Mesenchymal stem cell (in vitro differentiated cells and primary cell): Measurements from ENCODE around the gene TNRC6C.

Experiments used
- DNase-seq: peaks from one replicate; pipeline ENCODE4 v3.0.0-alpha.2; 2013
- H2AFZ ChIP-seq: one replicate; pipeline ENCODE4 v1.6.1; 2013; ENCODE audit warnings: low read depth, mild to moderate bottlenecking, control low read depth, inconsistent platforms, low read length, moderate library complexity
- H2AK5ac ChIP-seq: 2 replicates; pipeline ENCODE4 v1.6.1; 2013; ENCODE audit warnings: low read length, moderate library complexity, mild to moderate bottlenecking, inconsistent platforms; ENCODE audit not compliant: severe bottlenecking
- H2BK120ac ChIP-seq: one replicate; pipeline ENCODE4 v1.6.1; 2013; ENCODE audit warnings: low read depth, mild to moderate bottlenecking, inconsistent platforms, low read length, moderate library complexity
- H2BK12ac ChIP-seq, 2 experiments: one replicate each; pipeline ENCODE4 v1.6.1; 2013; ENCODE audit warnings: inconsistent platforms in 2 of 2, low read length in 2 of 2, mild to moderate bottlenecking in 2 of 2, moderate library complexity in 2 of 2, control low read depth in 1 of 2
- H2BK15ac ChIP-seq: one replicate; pipeline ENCODE4 v1.6.1; 2013; ENCODE audit warnings: mild to moderate bottlenecking, low read depth, inconsistent platforms; ENCODE audit not compliant: poor library complexity, severe bottlenecking
- H2BK5ac ChIP-seq: 2 replicates; pipeline ENCODE4 v1.6.1; 2013; ENCODE audit warnings: low read depth, mild to moderate bottlenecking, low read length, control low read depth, inconsistent platforms; ENCODE audit not compliant: poor library complexity, severe bottlenecking
- H3K14ac ChIP-seq, 2 experiments: one replicate each; pipeline ENCODE4 v1.6.1; 2013; ENCODE audit warnings: inconsistent platforms in 2 of 2, low read length in 2 of 2, control low read depth in 1 of 2, mild to moderate bottlenecking in 1 of 2, moderate library complexity in 1 of 2
- H3K18ac ChIP-seq, 2 experiments: one replicate each; pipeline ENCODE4 v1.6.1; 2013; ENCODE audit warnings: inconsistent platforms in 2 of 2, low read length in 2 of 2, control low read depth in 1 of 2, low read depth in 1 of 2, mild to moderate bottlenecking in 1 of 2
- H3K23ac ChIP-seq, 2 experiments: one replicate each; pipeline ENCODE4 v1.6.1; 2013; ENCODE audit warnings: inconsistent platforms in 2 of 2, low read length in 2 of 2, mild to moderate bottlenecking in 2 of 2, moderate library complexity in 2 of 2, control low read depth in 1 of 2
- H3K27ac ChIP-seq: 2 replicates; pipeline ENCODE4 v1.5.1; 2013; ENCODE audit warnings: mild to moderate bottlenecking, moderate library complexity, low read length, control low read depth, inconsistent platforms; ENCODE audit not compliant: poor library complexity, severe bottlenecking
- H3K27me3 ChIP-seq, 2 experiments: 2 replicates each; pipeline versions ENCODE4 v1.6.1 to v1.7.0; 2013; ENCODE audit warnings: low read length in 2 of 2, mild to moderate bottlenecking in 2 of 2, moderate library complexity in 2 of 2, control low read depth in 1 of 2, inconsistent platforms in 1 of 2; ENCODE audit not compliant: control insufficient read depth in 1 of 2, insufficient read depth in 1 of 2
- H3K36me3 ChIP-seq, 2 experiments: 2 replicates each; pipeline versions ENCODE4 v1.6.1 to v1.7.0; 2013; ENCODE audit warnings: low read length in 2 of 2, control low read depth in 1 of 2, inconsistent platforms in 1 of 2, low read depth in 1 of 2, mild to moderate bottlenecking in 1 of 2; ENCODE audit not compliant: insufficient read depth in 2 of 2, control insufficient read depth in 1 of 2
- H3K4ac ChIP-seq, 2 experiments: one replicate each; pipeline ENCODE4 v1.6.1; 2013; ENCODE audit warnings: inconsistent platforms in 2 of 2, low read length in 2 of 2, mild to moderate bottlenecking in 2 of 2, moderate library complexity in 2 of 2, control low read depth in 1 of 2, low read depth in 1 of 2
- H3K4me1 ChIP-seq: 2 replicates; pipeline ENCODE4 v1.6.1; 2013; ENCODE audit warnings: low read depth, low read length, control low read depth; ENCODE audit not compliant: control insufficient read depth, insufficient read depth
- H3K4me2 ChIP-seq: 2 replicates; pipeline ENCODE4 v1.6.1; 2013; ENCODE audit warnings: low read length, mild to moderate bottlenecking, inconsistent platforms; ENCODE audit not compliant: poor library complexity, severe bottlenecking
- H3K4me3 ChIP-seq, 2 experiments: 2 replicates each; pipeline versions ENCODE4 v1.5.1 to v1.7.0; 2013; ENCODE audit warnings: low read length in 2 of 2, mild to moderate bottlenecking in 2 of 2, control low read depth in 1 of 2, low read depth in 1 of 2; ENCODE audit not compliant: insufficient read depth in 1 of 2
- H3K79me1 ChIP-seq: replicated peaks from 2 replicates; pipeline ENCODE4 v1.6.1; 2013; ENCODE audit warnings: mild to moderate bottlenecking, control low read depth, low read length, inconsistent platforms; ENCODE audit not compliant: poor library complexity, severe bottlenecking
- H3K9ac ChIP-seq: 2 replicates; pipeline ENCODE4 v1.7.0; 2013; ENCODE audit warnings: mild to moderate bottlenecking, low read length, moderate library complexity
- H3K9me3 ChIP-seq: 2 replicates; pipeline ENCODE4 v1.7.0; 2013; ENCODE audit warnings: mild to moderate bottlenecking, low read length; ENCODE audit not compliant: control insufficient read depth
- H4K8ac ChIP-seq: one replicate; pipeline ENCODE4 v1.6.1; 2013; ENCODE audit warnings: inconsistent platforms, mild to moderate bottlenecking, low read length, moderate library complexity
- H4K91ac ChIP-seq: one replicate; pipeline ENCODE4 v1.6.1; 2013; ENCODE audit warnings: mild to moderate bottlenecking, low read length, inconsistent platforms
- WGBS: methylation state at CpG from one replicate; pipeline ENCODE4 v1.1.7; 2013; ENCODE audit warnings: mixed read lengths; 5-methylcytosine and 5-hydroxymethylcytosine counted together

Gene TNRC6C

GRCh38 chr17:77957235-77957856 is 1.2 kb upstream of the TNRC6C start:
- no peak overlapping the region for H2BK120ac ChIP-seq
- peak overlapping the region; percentile 98 for H3K4me2 ChIP-seq
- peaks cover 63 to 65% of the 10 kb centered on the region in 2 experiments for H3K27me3 ChIP-seq
- peaks cover 11% of the 10 kb centered on the region for H3K4me1 ChIP-seq
- H2BK15ac ChIP-seq: no peak overlapping the region
- H3K27ac ChIP-seq: no peak overlapping the region
- H2BK12ac ChIP-seq: no peak overlapping the region
- peak overlapping the region; percentile 77 to 84 for H3K4me3 ChIP-seq
- H3K23ac ChIP-seq: no peak overlapping the region
- no peaks in the 10 kb centered on the region for H3K9me3 ChIP-seq
- no peak overlapping the region for H3K4ac ChIP-seq
- H2AK5ac ChIP-seq: no peak overlapping the region
- peak overlapping the region in 1 of 2 experiments; percentile 59 for H3K18ac ChIP-seq
- peak overlapping the region; percentile 56 for H3K9ac ChIP-seq
- peak; percentile 53 for DNase-seq
- no peak overlapping the region for H4K8ac ChIP-seq
- H4K91ac ChIP-seq: no peak overlapping the region
- H2AFZ ChIP-seq: peak overlapping the region; percentile 72
- peaks cover 12% of the 10 kb centered on the region for H3K79me1 ChIP-seq
- no peaks in the 10 kb centered on the region for H3K36me3 ChIP-seq
- 14% methylated on average over 24 of the region's 24 CpGs for WGBS
- H3K14ac ChIP-seq: no peak overlapping the region
- H2BK5ac ChIP-seq: no peak overlapping the region

GRCh38 chr17:77958716-77959125 is 218 bp downstream of the TNRC6C start:
- peak overlapping the region; percentile 37 for H3K4me2 ChIP-seq
- H2BK5ac ChIP-seq: no peak overlapping the region
- H3K14ac ChIP-seq: peak overlapping the region in 1 of 2 experiments; percentile 79
- peak overlapping the region in 1 of 2 experiments; percentile 83 for H3K4me3 ChIP-seq
- peak overlapping the region; percentile 79 for H4K91ac ChIP-seq
- H3K18ac ChIP-seq: peak overlapping the region; percentile 52 to 80
- no peak overlapping the region for H3K23ac ChIP-seq
- peak overlapping the region; percentile 100 for H2BK15ac ChIP-seq
- H2BK12ac ChIP-seq: peak overlapping the region; percentile 30 to 86
- peak overlapping the region; percentile 77 to 89 for H3K4ac ChIP-seq
- H2AK5ac ChIP-seq: no peak overlapping the region
- H3K27me3 ChIP-seq: peaks cover 51 to 52% of the 10 kb centered on the region in 2 experiments
- peaks cover 14% of the 10 kb centered on the region for H3K79me1 ChIP-seq
- H4K8ac ChIP-seq: peak overlapping the region; percentile 66
- no peak overlapping the region for H3K27ac ChIP-seq
- peak overlapping the region; percentile 99 for H2BK120ac ChIP-seq
- H3K4me1 ChIP-seq: peaks cover 11% of the 10 kb centered on the region
- H3K9me3 ChIP-seq: no peaks in the 10 kb centered on the region
- no peaks in the 10 kb centered on the region for H3K36me3 ChIP-seq
- no peak overlapping the region for H3K9ac ChIP-seq
- H2AFZ ChIP-seq: peak overlapping the region; percentile 63
- no peak for DNase-seq
- 0% methylated on average over 49 of the region's 79 CpGs for WGBS

- H3K27me3 ChIP-seq: peaks cover 46 to 47% of the 10 kb centered on the region in 2 experiments
- WGBS: under 1% methylated on average over 86 of the region's 92 CpGs
Measured at GRCh38 chr17:77959126-77959925, 823 bp downstream of the TNRC6C start.

More at GRCh38 chr17:77959126-77959925, 823 bp downstream of the TNRC6C start:
- peak overlapping the region in 1 of 2 experiments; percentile 48 for H3K14ac ChIP-seq
- peak overlapping the region in 1 of 2 experiments; percentile 77 for H3K4ac ChIP-seq
- H3K27ac ChIP-seq: no peak overlapping the region
- no peak overlapping the region for H2BK5ac ChIP-seq
- no peak overlapping the region for H2BK15ac ChIP-seq
- peak; percentile 20 for DNase-seq
- H3K9ac ChIP-seq: peak overlapping the region; percentile 64
- H2BK120ac ChIP-seq: peak overlapping the region; percentile 99
- peaks cover 11% of the 10 kb centered on the region for H3K4me1 ChIP-seq
- no peaks in the 10 kb centered on the region for H3K9me3 ChIP-seq
- H2AFZ ChIP-seq: peak overlapping the region; percentile 86
- H3K18ac ChIP-seq: peak overlapping the region; percentile 59 to 80
- no peak overlapping the region for H2AK5ac ChIP-seq
- H3K79me1 ChIP-seq: peaks cover 16% of the 10 kb centered on the region
- H3K4me2 ChIP-seq: peak overlapping the region; percentile 100
- H4K8ac ChIP-seq: peak overlapping the region; percentile 30
- H3K4me3 ChIP-seq: peak overlapping the region; percentile 80 to 83
- H3K23ac ChIP-seq: no peak overlapping the region
- peak overlapping the region in 1 of 2 experiments; percentile 30 for H2BK12ac ChIP-seq
- H3K36me3 ChIP-seq: no peaks in the 10 kb centered on the region
- H4K91ac ChIP-seq: no peak overlapping the region
